Natural killer cell (primary cell): Measurements from ENCODE around the gene RRAGD. TPM values are rescaled to one million over a fixed set of nuclear protein-coding genes. Genes with fewer than 3 reads are reported as not detected.

ENCODE experiments used
- ATAC-seq, 3 donors: fragments of 150-1000 bp in 2 of 3; fragments of 200-7000 bp in 1 of 3; cut with Tn5 transposase; 1 replicate in 1 of 3; 2 replicates in 2 of 3; pipeline ENCODE4 v1.10.0; 2021; ENCODE audit warnings: mild to moderate bottlenecking in 2 of 3, moderate library complexity in 2 of 3
- DNase-seq, 2 donors: peaks; one replicate each; pipeline versions ENCODE4 v3.0.0 to v3.0.0-alpha.2; 2013 to 2021; ENCODE audit warnings: mixed read lengths in 1 of 2
- H3K27ac ChIP-seq: one replicate; pipeline ENCODE4 v1.5.1; 2013; ENCODE audit warnings: mild to moderate bottlenecking, low read length
- H3K27me3 ChIP-seq: one replicate; pipeline ENCODE4 v1.6.1; 2013; ENCODE audit warnings: low read length; ENCODE audit not compliant: control insufficient read depth, insufficient read depth
- H3K36me3 ChIP-seq: one replicate; pipeline ENCODE4 v1.6.1; 2013; ENCODE audit warnings: low read length; ENCODE audit not compliant: control insufficient read depth, insufficient read depth
- H3K4me1 ChIP-seq: one replicate; pipeline ENCODE4 v1.6.1; 2013; ENCODE audit warnings: low read length; ENCODE audit not compliant: control insufficient read depth, insufficient read depth
- H3K4me3 ChIP-seq: one replicate; pipeline ENCODE4 v1.5.1; 2013; ENCODE audit warnings: low read length
- H3K9me3 ChIP-seq: one replicate; pipeline ENCODE4 v1.6.1; 2013; ENCODE audit warnings: low read length; ENCODE audit not compliant: control insufficient read depth, insufficient read depth
- H3K27ac Mint-ChIP-seq, 2 donors: one replicate each; pipeline ENCODE4 v1.8.0; 2022; ENCODE audit warnings: mild to moderate bottlenecking in 2 of 2, mixed read lengths in 2 of 2, moderate library complexity in 1 of 2
- H3K27me3 Mint-ChIP-seq, 2 donors: one replicate each; pipeline ENCODE4 v1.8.0; 2022; ENCODE audit warnings: low read depth in 2 of 2, mixed read lengths in 2 of 2
- H3K36me3 Mint-ChIP-seq: one replicate; pipeline ENCODE4 v1.8.0; 2022; ENCODE audit warnings: mixed read lengths
- H3K4me1 Mint-ChIP-seq, 2 donors: one replicate each; pipeline ENCODE4 v1.8.0; 2022; ENCODE audit warnings: mixed read lengths in 2 of 2
- H3K4me3 Mint-ChIP-seq: one replicate; pipeline ENCODE4 v1.8.0; 2022; ENCODE audit warnings: mild to moderate bottlenecking, moderate library complexity, mixed read lengths
- H3K9me3 Mint-ChIP-seq, 2 donors: one replicate each; pipeline ENCODE4 v1.8.0; 2022; ENCODE audit warnings: mixed read lengths in 2 of 2
- CTCF ChIP-seq: fragments of 200-600 bp; IDR thresholded peaks from one replicate; pipeline ENCODE4 v1.8.0; 2022; ENCODE audit warnings: antibody characterized with exemption
- WGBS: methylation state at CpG from one replicate; pipeline ENCODE4 v1.1.7; 2013; ENCODE audit warnings: missing lambda C conversion rate; ENCODE audit not compliant: insufficient coverage; 5-methylcytosine and 5-hydroxymethylcytosine counted together
- intact Hi-C: fragments of 100-400 bp; cut with micrococcal nuclease; formaldehyde crosslinking; loops from one replicate; pipeline ENCODE4 v1.14.2; 2022
- total RNA-seq, 4 donors: library from RNA; stranded (reverse); fragments of 120-200 nt in 1 of 4; gene quantifications; one replicate each; pipeline versions ENCODE4 v1.2.3 to v1.2.4, GENCODE V29; 2013 to 2022

RRAGD gene
- total RNA-seq, 3 donors from 2014 or later (not counting 1 experiment from before 2014, with no cell fraction given): 0.43 to 4.4 (median 1.8) TPM

GRCh38 chr6:89371849-89372505 lies 40.1 kb downstream of the RRAGD start:
- peaks cover 24 to 25% of the 10 kb centered on the region in 2 donors for H3K27me3 Mint-ChIP-seq
- peak; percentile 66 to 80 (median 72) for ATAC-seq
- Histone ChIP-seq H3K4me3 (no peak overlapping the region), H3K9me3 (no peaks in the 10 kb centered on the region), H3K4me1 (peaks cover 17% of the 10 kb centered on the region), H3K27ac (no peak overlapping the region), H3K27me3 (peaks cover 15% of the 10 kb centered on the region), H3K36me3 (no peaks in the 10 kb centered on the region)
- peaks cover 14 to 25% of the 10 kb centered on the region in 2 donors for H3K4me1 Mint-ChIP-seq
- no peaks in the 10 kb centered on the region for H3K36me3 Mint-ChIP-seq
- peak; percentile 98 for TF ChIP-seq CTCF
- H3K27ac Mint-ChIP-seq: no peak overlapping the region
- DNase-seq: peak; percentile 74 to 88
- intact Hi-C loops: loop anchor here (1.0 kb wide), 1 partner anchor 238 kb away; no protein-coding TSS in a partner anchor
- H3K4me3 Mint-ChIP-seq: no peak overlapping the region
- WGBS: 28% methylated on average over 7 of the region's 8 CpGs
- H3K9me3 Mint-ChIP-seq: no peaks in the 10 kb centered on the region

GRCh38 chr6:89368999-89369398 lies 43.1 kb downstream of the RRAGD start:
- no peaks in the 10 kb centered on the region for H3K36me3 ChIP-seq
- no peak overlapping the region for H3K4me3 ChIP-seq
- peaks cover 0 to 10% of the 10 kb centered on the region in 2 donors for H3K4me1 Mint-ChIP-seq
- DNase-seq (no peak), ATAC-seq (no peak)
- no peaks in the 10 kb centered on the region for H3K9me3 ChIP-seq
- no peak for TF ChIP-seq CTCF
- peaks cover 6% of the 10 kb centered on the region for H3K27me3 ChIP-seq
- WGBS: 32% methylated on average over 7 of the region's 7 CpGs
- no peak overlapping the region for H3K27ac ChIP-seq
- no peak overlapping the region for H3K27ac Mint-ChIP-seq
- intact Hi-C loops: no loop called here
- peaks cover 12 to 31% of the 10 kb centered on the region in 2 donors for H3K27me3 Mint-ChIP-seq
- no peak overlapping the region for H3K4me3 Mint-ChIP-seq
- H3K36me3 Mint-ChIP-seq: no peaks in the 10 kb centered on the region
- no peaks in the 10 kb centered on the region for H3K9me3 Mint-ChIP-seq
- peaks cover 8% of the 10 kb centered on the region for H3K4me1 ChIP-seq

GRCh38 chr6:89368107-89368506 lies 44.0 kb downstream of the RRAGD start:
- ATAC-seq (peak; percentile 47 to 61 (median 52)), DNase-seq (peak; percentile 31 to 81)
- H3K4me3 ChIP-seq: no peak overlapping the region
- 59% methylated on average over 4 of the region's 6 CpGs for WGBS
- H3K9me3 Mint-ChIP-seq: no peaks in the 10 kb centered on the region
- H3K27me3 Mint-ChIP-seq: peaks cover 9 to 26% of the 10 kb centered on the region in 2 donors
- no peaks in the 10 kb centered on the region for H3K9me3 ChIP-seq
- TF ChIP-seq CTCF: peak; percentile 84
- H3K27ac Mint-ChIP-seq: no peak overlapping the region
- H3K4me1 Mint-ChIP-seq: peaks cover 0 to 10% of the 10 kb centered on the region in 2 donors
- no peaks in the 10 kb centered on the region for H3K36me3 Mint-ChIP-seq
- peaks cover 2% of the 10 kb centered on the region for H3K27me3 ChIP-seq
- peaks cover 8% of the 10 kb centered on the region for H3K4me1 ChIP-seq
- no peaks in the 10 kb centered on the region for H3K36me3 ChIP-seq
- no peak overlapping the region for H3K4me3 Mint-ChIP-seq
- intact Hi-C loops: no loop called here
- H3K27ac ChIP-seq: no peak overlapping the region

- Histone ChIP-seq H3K4me1 (peaks cover 2% of the 10 kb centered on the region), H3K27me3 (peaks cover 2% of the 10 kb centered on the region), H3K4me3 (no peak overlapping the region), H3K27ac (no peak overlapping the region), H3K36me3 (no peaks in the 10 kb centered on the region), H3K9me3 (no peaks in the 10 kb centered on the region)
- Mint-ChIP-seq H3K27ac (no peak overlapping the region), H3K27me3 (peaks cover 0 to 26% of the 10 kb centered on the region in 2 donors), H3K36me3 (no peaks in the 10 kb centered on the region), H3K9me3 (no peaks in the 10 kb centered on the region), H3K4me1 (peaks cover 1 to 6% of the 10 kb centered on the region in 2 donors), H3K4me3 (no peak overlapping the region)
- no peak for TF ChIP-seq CTCF
- ATAC-seq: no peak
- intact Hi-C loops: no loop called here
- DNase-seq: no peak
Observed at GRCh38 chr6:89364586-89364985, 47.5 kb downstream of the RRAGD start.
